BLaER1 (cell line): Measurements from ENCODE around the gene SUSD3.

Experiments used
- H3K27ac ChIP-seq: shearing (Covaris generic); formaldehyde crosslinking; 2 replicates; pipeline ENCODE4 v1.8.1; 2022
- H3K27me3 ChIP-seq: shearing (Covaris generic); formaldehyde crosslinking; 2 replicates; pipeline ENCODE4 v1.8.1; 2022
- H3K36me3 ChIP-seq: shearing (Covaris generic); formaldehyde crosslinking; 2 replicates; pipeline ENCODE4 v1.8.1; 2022
- H3K4me1 ChIP-seq: shearing (Covaris generic); formaldehyde crosslinking; 2 replicates; pipeline ENCODE4 v1.8.1; 2022
- H3K4me2 ChIP-seq: shearing (Covaris generic); formaldehyde crosslinking; 2 replicates; pipeline ENCODE4 v1.8.1; 2022
- H3K4me3 ChIP-seq: shearing (Covaris generic); formaldehyde crosslinking; 2 replicates; pipeline ENCODE4 v1.8.1; 2022
- H3K9ac ChIP-seq: shearing (Covaris generic); formaldehyde crosslinking; 2 replicates; pipeline ENCODE4 v1.8.1; 2022
- H3K9me3 ChIP-seq: shearing (Covaris generic); formaldehyde crosslinking; 2 replicates; pipeline ENCODE4 v1.8.1; 2022
- H4K20me1 ChIP-seq: shearing (Covaris generic); formaldehyde crosslinking; 2 replicates; pipeline ENCODE4 v1.8.1; 2022
- Cebpa-rat ChIP-seq: shearing (Covaris generic); IDR thresholded peaks from 2 replicates; pipeline ENCODE4 v1.8.1; 2022

The SUSD3 gene

GRCh38 chr9:93124793-93125192, 66.3 kb downstream of the SUSD3 start:
- Histone ChIP-seq H4K20me1 (peaks cover 66% of the 10 kb centered on the region), H3K36me3 (peaks cover 81% of the 10 kb centered on the region), H3K9me3 (no peaks in the 10 kb centered on the region), H3K9ac (no peak overlapping the region), H3K4me1 (peaks cover 66% of the 10 kb centered on the region), H3K4me2 (no peak overlapping the region), H3K4me3 (no peak overlapping the region), H3K27ac (no peak overlapping the region), H3K27me3 (no peaks in the 10 kb centered on the region)
- TF ChIP-seq Cebpa-rat, result no peak

GRCh38 chr9:93125331-93125894, 66.9 kb downstream of the SUSD3 start:
- Histone ChIP-seq H3K9me3 (no peaks in the 10 kb centered on the region), H3K27ac (no peak overlapping the region), H3K4me2 (no peak overlapping the region), H3K9ac (no peak overlapping the region), H3K36me3 (peaks cover 87% of the 10 kb centered on the region), H3K27me3 (no peaks in the 10 kb centered on the region), H3K4me3 (no peak overlapping the region), H3K4me1 (peaks cover 66% of the 10 kb centered on the region), H4K20me1 (peaks cover 72% of the 10 kb centered on the region)
- no peak for TF ChIP-seq Cebpa-rat

- no peak overlapping the region for H3K4me3 ChIP-seq
- H3K4me1 ChIP-seq, result peaks cover 66% of the 10 kb centered on the region
- H3K27me3 ChIP-seq, result no peaks in the 10 kb centered on the region
- H3K9ac ChIP-seq, result peak overlapping the region; percentile 71
- peaks cover 91% of the 10 kb centered on the region for H3K36me3 ChIP-seq
- peaks cover 81% of the 10 kb centered on the region for H4K20me1 ChIP-seq
- H3K27ac ChIP-seq, result peak overlapping the region; percentile 98
- no peak for TF ChIP-seq Cebpa-rat
- peak overlapping the region; percentile 98 for H3K4me2 ChIP-seq
- no peaks in the 10 kb centered on the region for H3K9me3 ChIP-seq
These were observed 67.8 kb downstream of the SUSD3 start for GRCh38 chr9:93126151-93126781.

- Histone ChIP-seq H3K9me3 (no peaks in the 10 kb centered on the region), H3K27ac (peak overlapping the region; percentile 98), H3K9ac (peak overlapping the region; percentile 71), H3K4me2 (peak overlapping the region; percentile 98), H3K4me1 (peaks cover 66% of the 10 kb centered on the region), H3K27me3 (no peaks in the 10 kb centered on the region), H4K20me1 (peaks cover 87% of the 10 kb centered on the region), H3K36me3 (peaks cover 84% of the 10 kb centered on the region), H3K4me3 (peak overlapping the region; percentile 41; the same call in 1 of the 2 replicates)
- TF ChIP-seq Cebpa-rat, result no peak
These were observed 68.4 kb downstream of the SUSD3 start for GRCh38 chr9:93126825-93127368.

- peak overlapping the region; percentile 41; the same call in 1 of the 2 replicates for H3K4me3 ChIP-seq
- peak overlapping the region; percentile 98 for H3K4me2 ChIP-seq
- TF ChIP-seq Cebpa-rat, result no peak
- H3K9ac ChIP-seq, result peak overlapping the region; percentile 71
- H3K27ac ChIP-seq, result peak overlapping the region; percentile 98
- no peaks in the 10 kb centered on the region for H3K9me3 ChIP-seq
- no peaks in the 10 kb centered on the region for H3K27me3 ChIP-seq
- peaks cover 71% of the 10 kb centered on the region for H3K4me1 ChIP-seq
- H3K36me3 ChIP-seq, result peaks cover 79% of the 10 kb centered on the region
- H4K20me1 ChIP-seq, result peaks cover 91% of the 10 kb centered on the region
These were observed 69.0 kb downstream of the SUSD3 start for GRCh38 chr9:93127395-93127911.

- H3K27ac ChIP-seq, result peak overlapping the region; percentile 98
- H3K9ac ChIP-seq, result peak overlapping the region; percentile 71
- peak overlapping the region; percentile 98 for H3K4me2 ChIP-seq
- no peak for TF ChIP-seq Cebpa-rat
- H4K20me1 ChIP-seq, result peaks cover 91% of the 10 kb centered on the region
- H3K9me3 ChIP-seq, result no peaks in the 10 kb centered on the region
- peak overlapping the region; percentile 41; the same call in 1 of the 2 replicates for H3K4me3 ChIP-seq
- H3K4me1 ChIP-seq, result peaks cover 78% of the 10 kb centered on the region
- H3K36me3 ChIP-seq, result peaks cover 72% of the 10 kb centered on the region
- no peaks in the 10 kb centered on the region for H3K27me3 ChIP-seq
These were observed 69.7 kb downstream of the SUSD3 start for GRCh38 chr9:93128011-93128714.

GRCh38 chr9:93128715-93129224, 70.3 kb downstream of the SUSD3 start:
- Histone ChIP-seq H3K4me2 (peak overlapping the region; percentile 98), H3K4me1 (peaks cover 80% of the 10 kb centered on the region), H3K9me3 (no peaks in the 10 kb centered on the region), H3K4me3 (no peak overlapping the region), H4K20me1 (peaks cover 95% of the 10 kb centered on the region), H3K27me3 (no peaks in the 10 kb centered on the region), H3K9ac (peak overlapping the region; percentile 91), H3K36me3 (peaks cover 66% of the 10 kb centered on the region), H3K27ac (peak overlapping the region; percentile 98)
- TF ChIP-seq Cebpa-rat, result no peak

- no peaks in the 10 kb centered on the region for H3K27me3 ChIP-seq
- peak overlapping the region; percentile 98 for H3K27ac ChIP-seq
- H3K9ac ChIP-seq, result peak overlapping the region; percentile 91; the same call in 1 of the 2 replicates
- TF ChIP-seq Cebpa-rat, result no peak
- H3K9me3 ChIP-seq, result no peaks in the 10 kb centered on the region
- H3K4me2 ChIP-seq, result peak overlapping the region; percentile 98
- H3K36me3 ChIP-seq, result peaks cover 60% of the 10 kb centered on the region
- H3K4me3 ChIP-seq, result no peak overlapping the region
- H4K20me1 ChIP-seq, result peaks cover 92% of the 10 kb centered on the region
- H3K4me1 ChIP-seq, result peaks cover 80% of the 10 kb centered on the region
These were observed 70.8 kb downstream of the SUSD3 start for GRCh38 chr9:93129286-93129685.

- H3K27ac ChIP-seq, result peak overlapping the region; percentile 98
- H3K36me3 ChIP-seq, result peaks cover 54% of the 10 kb centered on the region
- H3K9ac ChIP-seq, result peak overlapping the region; percentile 91; the same call in 1 of the 2 replicates
- peaks cover 87% of the 10 kb centered on the region for H3K4me1 ChIP-seq
- no peaks in the 10 kb centered on the region for H3K27me3 ChIP-seq
- TF ChIP-seq Cebpa-rat, result no peak
- H3K9me3 ChIP-seq, result no peaks in the 10 kb centered on the region
- peak overlapping the region; percentile 98 for H3K4me2 ChIP-seq
- peaks cover 86% of the 10 kb centered on the region for H4K20me1 ChIP-seq
- H3K4me3 ChIP-seq, result no peak overlapping the region
These were observed 71.4 kb downstream of the SUSD3 start for GRCh38 chr9:93129691-93130500.
